NCI-H1092 (cell line): ENCODE measurements around the gene NRXN2.

Experiments used
- DNase-seq: peaks from one replicate; lab custom pipeline; 2025; lab: John Stamatoyannopoulos, UW

NRXN2 gene

DNA sequence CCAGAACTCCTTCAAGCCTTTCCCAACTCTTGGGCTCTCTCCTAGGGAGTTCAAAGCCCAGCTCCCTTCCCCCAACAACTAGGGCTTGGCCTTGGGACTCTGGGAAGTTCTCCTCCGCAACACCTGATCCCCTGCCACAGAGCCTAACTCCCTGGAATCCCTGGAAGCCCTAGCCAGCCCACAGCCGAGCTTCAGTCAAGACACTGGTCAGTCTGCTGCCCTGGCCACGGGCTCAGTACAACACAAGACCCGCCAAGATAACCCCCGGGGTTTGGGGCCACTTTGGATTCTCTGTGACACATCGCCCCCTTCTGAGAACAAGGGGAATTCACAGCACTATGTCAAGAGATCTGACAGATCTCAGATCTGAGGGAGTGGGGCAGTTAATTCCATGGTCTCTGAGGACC, 73.7 kb downstream of the NRXN2 start:
- no peak for DNase-seq

- DNase-seq = no peak
Measured at GRCh38 chr11:64648551-64648950, 74.4 kb downstream of the NRXN2 start.

- no peak for DNase-seq
Measured at GRCh38 chr11:64647019-64647779, 75.8 kb downstream of the NRXN2 start.

DNA sequence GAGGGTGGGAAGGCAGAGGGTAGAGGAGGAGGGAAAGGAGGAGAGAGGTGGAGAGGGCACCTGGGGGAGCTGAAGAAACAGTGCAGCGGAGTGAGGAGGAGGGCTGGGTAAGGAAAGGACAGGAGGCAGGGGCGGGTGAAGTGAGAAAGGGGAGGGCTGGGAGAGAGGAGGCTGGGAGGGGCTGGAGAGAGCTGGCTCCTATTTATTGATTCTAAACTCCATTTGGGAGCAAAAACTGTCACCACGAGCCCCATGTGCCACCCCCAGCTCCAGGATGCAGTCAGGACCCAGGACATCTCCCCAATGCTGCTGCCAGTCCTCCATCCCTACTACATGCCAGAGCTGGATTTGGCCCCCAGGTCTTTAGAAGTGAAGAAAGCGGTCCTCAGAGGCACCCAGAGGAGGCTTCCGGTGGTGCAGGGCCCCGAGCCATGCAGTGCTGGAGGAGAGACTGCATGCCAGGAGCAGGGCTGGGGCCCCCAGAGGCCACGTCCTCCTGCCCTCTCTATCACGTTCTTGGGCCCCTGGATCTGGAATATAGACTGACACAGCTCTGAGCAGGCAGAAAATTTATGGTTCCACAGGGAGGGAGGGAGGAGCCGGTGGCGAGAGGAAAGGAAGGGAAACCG, 78.2 kb downstream of the NRXN2 start:
- no peak for DNase-seq

DNA sequence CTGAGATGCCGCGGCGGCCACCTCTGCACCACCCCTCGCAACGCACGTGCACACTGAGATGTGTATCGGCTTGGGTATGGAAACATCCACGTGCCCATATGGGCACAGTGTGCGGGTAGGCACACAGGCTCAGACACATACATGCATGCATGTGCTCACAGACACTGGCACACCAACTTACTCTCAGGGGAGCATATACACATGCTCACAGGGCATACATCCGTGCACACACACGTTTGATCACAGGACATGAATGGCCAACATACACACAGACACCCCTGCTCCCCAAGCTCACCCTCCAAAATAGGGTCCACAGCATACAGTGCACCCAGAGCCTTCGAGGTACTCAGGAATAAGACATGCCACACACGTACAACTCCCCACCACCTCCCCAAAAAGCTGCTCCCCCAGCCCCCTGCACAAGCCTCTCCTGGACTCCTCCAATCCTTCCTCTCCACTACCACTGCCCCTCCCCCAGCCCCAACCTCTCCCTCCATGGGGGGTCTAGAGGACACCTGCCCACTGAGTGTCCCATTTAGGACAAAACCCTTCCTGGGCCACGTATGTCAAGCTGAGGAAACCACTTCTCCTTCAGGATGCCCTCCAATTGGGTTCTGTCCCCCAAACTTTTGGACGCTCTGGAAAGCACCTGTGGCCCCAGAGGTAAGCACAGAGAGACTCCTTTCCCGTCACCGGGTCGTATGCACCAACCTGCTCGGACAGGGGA, 78.9 kb downstream of the NRXN2 start:
- DNase-seq = no peak

DNA sequence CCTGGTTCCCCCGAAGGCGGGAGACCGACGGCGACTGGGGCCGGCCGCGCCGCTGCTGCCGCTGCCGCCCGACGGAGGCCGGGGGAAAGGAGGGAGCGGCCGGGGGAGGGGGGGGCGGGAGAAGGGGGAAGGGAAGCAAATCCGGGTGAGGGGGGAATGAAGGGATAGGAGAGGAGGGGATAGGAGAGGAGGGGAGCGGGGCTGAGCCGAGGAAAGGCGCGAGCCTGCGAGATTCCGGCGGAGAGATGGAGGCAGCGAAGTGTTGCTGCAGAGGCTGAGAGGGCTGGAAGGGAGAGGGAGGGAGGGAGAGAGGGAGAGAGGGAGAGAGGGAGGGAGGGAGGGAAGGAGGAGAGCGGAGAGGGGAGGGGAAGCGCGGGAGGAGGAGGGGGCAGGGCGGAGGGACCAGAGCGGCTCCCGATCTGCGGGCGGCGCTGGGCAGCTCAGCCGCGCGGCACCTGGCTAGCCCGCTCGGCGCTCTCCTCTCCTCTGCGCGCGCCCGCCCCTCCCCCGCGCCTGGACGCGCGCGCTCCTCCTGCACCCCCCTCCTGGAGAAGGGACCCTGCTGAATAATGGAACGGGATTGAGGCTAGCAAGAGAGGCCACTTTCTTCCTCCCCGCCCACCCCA, 79.6 kb downstream of the NRXN2 start:
- peak; percentile 42 for DNase-seq

DNA sequence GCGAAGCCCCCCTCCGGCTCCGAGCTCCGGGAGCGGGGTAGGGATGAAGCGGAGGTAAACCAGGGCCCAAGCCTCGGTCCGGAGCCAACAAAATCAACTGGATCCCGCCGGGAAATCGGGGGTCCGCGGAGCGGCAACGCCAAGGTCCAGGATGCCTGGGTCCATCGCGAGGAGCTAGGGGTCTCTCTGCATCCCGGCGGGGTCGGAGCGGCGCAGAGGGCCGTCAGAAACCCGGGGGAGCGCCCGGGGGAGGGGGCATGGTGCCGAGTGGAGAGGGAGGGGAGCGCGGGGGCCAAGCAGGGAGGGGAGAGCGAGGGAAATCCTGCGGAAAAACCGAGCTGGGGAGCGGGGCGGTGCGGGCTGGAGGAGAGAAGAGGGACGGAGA, 80.1 kb downstream of the NRXN2 start:
- DNase-seq = no peak

- no peak for DNase-seq
Measured at GRCh38 chr11:64642418-64642735, 80.6 kb downstream of the NRXN2 start.

DNA sequence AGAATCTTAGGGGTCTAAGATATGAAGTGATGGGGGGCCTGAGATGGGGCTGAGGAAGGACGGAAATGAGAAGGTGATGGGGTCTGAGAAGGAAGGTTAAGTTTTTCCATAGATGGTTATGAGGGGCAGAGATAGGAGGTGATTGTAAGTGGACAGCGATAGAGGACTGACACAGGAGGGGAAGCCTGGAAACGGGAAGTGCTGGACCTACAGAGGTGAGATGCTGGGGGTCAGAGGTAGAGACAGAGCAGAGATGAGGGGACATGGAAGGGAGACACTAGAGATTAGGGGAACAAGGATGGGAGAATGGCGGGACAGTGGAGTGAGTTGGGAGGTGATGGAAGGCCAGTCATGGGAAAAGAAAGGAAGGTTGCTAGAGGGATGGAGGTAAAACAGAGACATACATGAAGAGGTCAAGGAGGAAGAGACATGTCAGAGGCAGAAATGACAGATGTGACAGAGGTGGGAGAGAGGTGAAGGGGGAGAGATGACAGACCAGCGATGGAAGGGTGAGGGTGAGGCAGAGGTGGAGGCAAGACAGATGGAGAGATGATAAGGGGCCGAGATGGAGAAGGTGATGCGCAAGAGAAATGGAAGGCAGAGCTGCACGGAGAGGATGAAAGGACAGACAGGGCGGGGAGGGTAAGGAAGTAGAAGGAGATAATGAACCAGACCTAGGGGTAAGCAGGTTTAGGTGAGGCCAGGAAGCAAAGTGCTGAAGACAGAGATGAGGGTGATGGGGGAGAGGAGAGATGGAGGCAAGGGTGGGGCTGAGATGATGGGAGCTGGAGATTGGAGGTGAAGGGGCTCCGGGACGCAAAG, 81.2 kb downstream of the NRXN2 start:
- no peak for DNase-seq

GRCh38 chr11:64639885-64640284, 83.1 kb downstream of the NRXN2 start:
- no peak for DNase-seq

DNA sequence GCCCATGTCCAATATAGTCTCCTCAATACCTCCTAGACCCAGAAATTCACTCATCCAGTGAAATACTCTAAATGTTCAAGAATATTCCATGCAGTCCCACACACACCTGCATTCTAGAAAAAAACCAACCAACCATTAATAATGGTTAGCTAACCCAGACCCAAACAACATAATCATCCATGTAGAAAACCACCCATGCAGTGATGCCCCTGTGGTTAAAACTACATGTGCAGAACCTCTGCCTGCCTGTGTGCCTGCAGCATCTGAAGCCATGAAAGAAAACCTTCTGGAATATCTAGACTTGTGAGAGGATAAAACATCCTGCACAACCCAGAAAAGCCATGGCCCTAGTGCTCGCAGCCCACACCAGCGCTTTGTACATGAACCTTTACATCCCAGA, 84.2 kb downstream of the NRXN2 start:
- DNase-seq = no peak

DNA sequence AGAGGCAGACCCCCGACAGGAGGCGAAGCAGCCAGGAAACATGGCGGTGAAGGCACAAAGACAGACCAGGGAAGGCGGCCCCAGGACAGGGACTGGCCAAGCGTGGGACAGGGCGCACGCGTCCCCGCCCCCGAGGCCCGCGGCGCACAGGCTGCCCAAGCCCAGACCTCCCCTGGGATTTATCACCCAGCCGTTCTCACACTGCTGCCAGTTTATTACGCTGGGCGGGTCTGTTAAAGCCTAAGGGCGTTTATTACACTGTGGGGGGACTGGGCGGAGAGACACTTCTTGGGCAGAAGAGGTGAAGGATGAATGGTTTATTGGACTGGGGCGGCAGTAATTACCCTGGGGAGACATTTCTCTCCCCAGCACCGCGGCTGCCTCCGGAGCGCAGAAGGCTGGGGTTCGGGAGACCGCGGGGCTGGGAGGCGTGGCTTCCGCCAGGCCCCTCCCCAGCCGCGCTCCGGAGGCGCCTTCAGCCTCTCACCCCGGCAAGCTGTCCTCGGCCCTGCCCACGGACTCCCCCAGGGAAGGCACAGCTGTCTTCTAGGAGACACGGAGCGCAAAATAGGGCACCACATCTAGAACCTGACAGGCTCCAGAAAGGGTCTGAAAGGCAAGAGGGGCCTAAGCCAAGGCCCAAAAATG, 84.9 kb downstream of the NRXN2 start:
- no peak for DNase-seq

- no peak for DNase-seq
Measured at GRCh38 chr11:64637334-64638017, 85.5 kb downstream of the NRXN2 start.

DNA sequence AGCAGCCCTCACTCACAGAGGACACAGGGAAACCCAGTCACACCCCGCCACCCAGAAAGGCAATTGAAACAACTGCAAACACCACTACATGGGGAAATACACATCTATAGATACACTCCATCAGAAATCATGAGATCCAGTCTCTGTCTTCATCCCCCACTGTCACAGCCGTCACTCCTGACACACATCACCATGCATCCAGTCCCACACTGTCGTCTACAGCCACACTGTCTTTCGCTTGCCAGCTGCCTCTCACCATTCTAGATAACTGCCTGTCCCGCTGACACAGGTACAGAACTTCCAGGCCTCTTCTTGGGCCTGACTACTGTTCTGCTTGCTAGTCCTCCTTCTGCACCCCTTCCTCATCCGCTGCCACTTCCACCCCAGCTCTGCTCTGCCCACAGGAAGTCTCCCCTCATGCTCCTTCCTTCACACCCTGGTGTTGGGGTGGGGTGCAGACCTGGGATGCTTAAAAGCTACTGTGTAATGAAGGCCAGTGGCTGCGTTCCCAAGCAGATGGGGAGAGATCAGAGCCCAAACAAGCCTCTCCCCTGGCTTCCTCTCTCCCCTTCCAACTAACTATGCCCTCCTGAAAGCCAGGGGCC, 89.3 kb downstream of the NRXN2 start:
- DNase-seq = no peak

DNA sequence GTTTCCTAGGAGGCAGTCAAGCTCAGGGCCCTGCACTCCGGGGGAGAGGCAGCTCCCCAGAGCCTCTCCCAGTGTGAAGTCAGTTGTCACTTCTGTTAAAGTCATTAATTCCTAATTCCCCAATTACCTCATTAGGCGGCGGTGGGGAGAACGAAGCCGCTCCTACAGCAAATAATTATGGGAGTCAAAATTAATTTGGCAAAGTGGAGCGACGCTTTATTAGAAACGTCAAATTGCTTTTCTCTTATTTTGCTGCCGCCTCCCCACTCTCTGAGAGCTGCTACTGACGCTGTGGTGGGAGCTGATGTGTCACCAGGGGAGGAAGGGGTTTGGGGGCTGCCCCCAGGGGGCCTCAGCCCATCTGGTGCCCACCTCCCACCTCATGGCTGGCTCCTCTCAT, 90.3 kb downstream of the NRXN2 start:
- no peak for DNase-seq

DNA sequence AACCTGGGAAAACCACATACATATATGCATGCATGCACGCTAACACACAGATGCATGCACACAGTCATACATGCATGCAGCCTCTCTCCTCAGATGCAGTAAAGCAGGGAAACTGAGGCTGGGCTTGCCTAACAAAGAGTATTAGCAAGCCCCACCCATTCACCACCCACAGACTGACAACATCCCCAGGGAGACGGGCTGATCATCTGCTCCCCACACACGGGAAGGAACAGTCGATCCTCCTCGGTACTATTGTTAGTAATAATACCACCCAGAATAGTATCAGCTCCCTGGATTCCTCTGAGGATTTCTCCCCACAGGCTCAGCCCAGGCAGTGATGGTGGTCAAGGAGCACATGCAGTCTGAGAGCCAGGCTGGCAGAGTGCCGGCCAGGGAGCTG, 90.8 kb downstream of the NRXN2 start:
- DNase-seq = no peak

DNA sequence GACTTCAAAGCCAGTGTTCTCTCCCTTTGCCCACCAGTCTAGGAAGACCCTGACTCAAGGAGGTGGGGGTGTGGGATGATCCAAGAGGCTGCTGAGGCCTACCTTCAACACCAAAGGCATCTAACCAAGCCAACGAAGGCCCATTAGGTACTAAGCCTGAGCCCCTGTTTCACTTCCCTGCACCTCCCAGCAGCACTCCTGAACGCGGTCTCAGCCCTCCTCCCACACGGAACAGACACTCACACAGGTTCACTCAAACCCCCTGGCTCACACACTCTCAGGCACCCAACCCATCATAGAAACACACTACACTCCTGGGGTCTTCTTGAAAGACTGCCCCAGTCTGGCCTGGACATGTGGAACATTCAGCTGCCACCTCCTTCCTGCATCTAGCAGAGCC, 91.3 kb downstream of the NRXN2 start:
- DNase-seq = no peak

DNA sequence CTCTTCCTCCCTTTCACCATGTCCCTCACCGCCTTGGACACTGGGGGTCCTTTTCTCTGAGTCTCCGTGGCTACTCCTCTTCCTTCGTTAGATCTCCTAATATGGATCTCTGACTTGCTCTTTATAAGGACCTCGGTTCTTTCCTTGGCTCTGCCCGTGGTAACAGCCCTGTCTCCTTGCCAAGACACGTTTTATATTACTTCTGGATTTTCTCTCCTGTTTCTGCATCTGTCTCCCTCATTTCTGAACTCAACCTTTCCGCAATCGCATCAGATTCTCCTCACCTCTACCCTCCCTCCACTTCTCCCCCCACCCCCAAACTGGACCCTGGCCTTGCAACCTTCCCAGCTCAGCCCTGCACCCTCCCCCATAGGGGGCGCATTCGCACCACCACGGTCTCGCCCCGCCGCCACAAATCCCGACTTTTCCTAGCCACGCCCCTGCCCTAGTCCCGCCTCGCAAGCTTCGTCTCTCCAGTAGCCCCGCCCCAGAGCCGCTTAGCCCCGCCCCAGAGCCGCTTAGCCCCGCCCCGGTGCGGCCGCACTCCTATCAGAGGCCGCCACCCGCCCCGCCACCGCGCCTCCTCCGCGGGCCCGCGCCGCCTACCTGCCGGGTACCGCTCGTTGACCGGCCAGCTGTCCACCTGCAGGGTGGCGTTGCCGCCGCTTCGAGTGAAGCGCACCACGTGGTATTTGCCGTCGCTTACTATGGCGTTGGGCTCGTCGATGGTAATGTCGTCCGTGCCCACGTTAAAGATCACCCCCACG, 93.0 kb downstream of the NRXN2 start:
- no peak for DNase-seq

- DNase-seq = no peak
Measured at GRCh38 chr11:64629103-64629502, 93.9 kb downstream of the NRXN2 start.

- DNase-seq = no peak
Measured at GRCh38 chr11:64628596-64628995, 94.4 kb downstream of the NRXN2 start.
